ENCODE data around the gene HCRTR2. TPM values are rescaled to one million over a fixed set of nuclear protein-coding genes. Genes with fewer than 3 reads are reported as not detected.

Gene HCRTR2
- total RNA-seq, 1 donor from 2014 or later = not detected

- Histone ChIP-seq H3K36me3 (no peaks in the 10 kb centered on the region), H3K4me3 (no peak overlapping the region), H3K4me1 (no peaks in the 10 kb centered on the region), H3K27me3 (no peaks in the 10 kb centered on the region), H3K9me3 (no peaks in the 10 kb centered on the region), H3K27ac (no peak overlapping the region)
- DNase-seq (no peak), ATAC-seq (no peak)
- intact Hi-C loops (cut with DNase I) = no loop called here
- no peak for TF ChIP-seq CTCF (IDR thresholded peaks at IDR 0.05)
These were observed 24.9 kb downstream of the HCRTR2 start for GRCh38 chr6:55199239-55199638.

- Histone ChIP-seq H3K27me3 (no peaks in the 10 kb centered on the region), H3K36me3 (no peaks in the 10 kb centered on the region), H3K4me3 (no peak overlapping the region), H3K4me1 (no peaks in the 10 kb centered on the region), H3K9me3 (no peaks in the 10 kb centered on the region), H3K27ac (no peak overlapping the region)
- intact Hi-C loops (cut with DNase I) = no loop called here
- no peak for DNase-seq
- ATAC-seq = no peak
- no peak for TF ChIP-seq CTCF (IDR thresholded peaks at IDR 0.05)
These were observed 34.5 kb downstream of the HCRTR2 start for GRCh38 chr6:55208478-55209458.

- no peak for ATAC-seq
- Histone ChIP-seq H3K36me3 (no peaks in the 10 kb centered on the region), H3K27ac (no peak overlapping the region), H3K9me3 (no peaks in the 10 kb centered on the region), H3K27me3 (no peaks in the 10 kb centered on the region), H3K4me1 (no peaks in the 10 kb centered on the region), H3K4me3 (no peak overlapping the region)
- no peak for DNase-seq
- intact Hi-C loops (cut with DNase I) = no loop called here
- TF ChIP-seq CTCF (IDR thresholded peaks at IDR 0.05) = no peak
These were observed 36.6 kb downstream of the HCRTR2 start for GRCh38 chr6:55210952-55211351.

GRCh38 chr6:55212156-55212555 lies 37.8 kb downstream of the HCRTR2 start:
- no peak for TF ChIP-seq CTCF (IDR thresholded peaks at IDR 0.05)
- Histone ChIP-seq H3K4me1 (no peaks in the 10 kb centered on the region), H3K4me3 (no peak overlapping the region), H3K27ac (no peak overlapping the region), H3K27me3 (no peaks in the 10 kb centered on the region), H3K36me3 (no peaks in the 10 kb centered on the region), H3K9me3 (no peaks in the 10 kb centered on the region)
- ATAC-seq (no peak), DNase-seq (no peak)
- intact Hi-C loops (cut with DNase I) = no loop called here

- intact Hi-C loops (cut with DNase I) = no loop called here
- Histone ChIP-seq H3K36me3 (no peaks in the 10 kb centered on the region), H3K4me3 (no peak overlapping the region), H3K27me3 (no peaks in the 10 kb centered on the region), H3K9me3 (no peaks in the 10 kb centered on the region), H3K4me1 (no peaks in the 10 kb centered on the region), H3K27ac (no peak overlapping the region)
- TF ChIP-seq CTCF (IDR thresholded peaks at IDR 0.05) = no peak
- DNase-seq (no peak), ATAC-seq (no peak)
These were observed 46.6 kb downstream of the HCRTR2 start for GRCh38 chr6:55220961-55221360.

All from upper lobe of right lung (tissue), 1 donor.